ENCODE results near the gene DDX10. TPM values are rescaled to one million over a fixed set of nuclear protein-coding genes. Genes with fewer than 3 reads are reported as not detected.

Gene DDX10
- total and polyA plus RNA-seq, 4 donors = 8.0 to 11.8 (median 9.0) TPM

DNA sequence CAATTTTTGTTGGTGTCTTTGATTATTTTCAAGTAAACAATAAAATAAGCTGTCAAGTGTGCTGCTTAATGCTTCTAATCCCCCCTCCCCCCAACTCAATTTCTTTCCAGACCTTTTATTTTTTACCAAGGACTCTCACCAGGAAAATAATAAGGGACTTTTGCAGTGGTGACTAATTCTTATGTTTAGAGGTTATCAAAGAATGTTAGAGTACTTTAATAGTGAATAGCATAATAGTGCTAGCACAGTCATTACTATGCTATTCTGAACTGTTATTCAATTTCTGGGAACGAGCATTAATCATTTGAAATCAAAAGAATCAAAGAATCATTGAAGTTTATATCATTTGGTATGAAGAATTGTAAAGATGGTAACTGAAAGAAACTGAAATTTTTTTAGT lies 251.4 kb downstream of the DDX10 start (continued):
- no peak for TF ChIP-seq FOXA2 (IDR thresholded peaks at IDR 0.05)
- no peak for TF ChIP-seq SP1 (IDR thresholded peaks at IDR 0.05)
- TF ChIP-seq GABPA (IDR thresholded peaks at IDR 0.05 in 1 of 2, conservative IDR thresholded peaks at IDR 0.05 in 1 of 2) = no peak
- no peak for TF ChIP-seq TAF1 (conservative IDR thresholded peaks at IDR 0.05)
- no peak for TF ChIP-seq EGR1 (IDR thresholded peaks at IDR 0.05; ENCODE audit: low read depth in 2 of 2)

DNA sequence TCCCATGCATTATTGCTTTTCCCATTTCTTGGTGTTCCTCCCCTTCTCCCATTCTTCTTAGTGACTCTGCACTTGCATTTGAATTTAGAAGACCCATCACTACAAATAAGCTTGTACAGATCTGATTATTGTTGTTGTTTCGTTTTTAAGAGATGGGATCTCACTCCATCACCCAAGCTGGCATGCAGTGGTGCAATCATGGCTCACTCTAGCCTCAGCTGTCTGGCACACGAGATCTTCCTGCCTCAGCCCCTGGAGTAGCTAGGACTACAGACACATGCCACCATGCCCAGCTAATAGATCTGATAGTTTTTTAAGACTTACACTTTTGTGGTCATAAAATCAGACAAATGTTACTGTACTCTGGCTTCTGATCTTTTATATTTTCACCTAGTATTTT lies 252.1 kb downstream of the DDX10 start:
- Histone ChIP-seq H3K4me3 (ENCODE audit: low read depth in 1 of 3, low read length in 3 of 3) (no peak overlapping the region), H3K9ac (ENCODE audit: low read depth in 1 of 2, low read length in 2 of 2) (no peak overlapping the region), H3K9me3 (ENCODE audit: control insufficient read depth in 4 of 4, low read length in 3 of 4) (no peaks in the 10 kb centered on the region), H3K4me1 (ENCODE audit: control insufficient read depth in 4 of 4, insufficient read depth in 4 of 4, low read length in 3 of 4) (no peaks in the 10 kb centered on the region), H3K27ac (ENCODE audit: low read depth in 1 of 2, low read length in 2 of 2) (no peak overlapping the region), H3K27me3 (ENCODE audit: control insufficient read depth in 4 of 4, insufficient read depth in 4 of 4, low read length in 3 of 4) (no peaks in the 10 kb centered on the region), H3K36me3 (ENCODE audit: control insufficient read depth in 4 of 4, insufficient read depth in 3 of 4, low read depth in 1 of 4, low read length in 3 of 4) (peaks cover 0 to 1% (median 0%) of the 10 kb centered on the region in 4 donors)
- TF ChIP-seq, protein P1, sequence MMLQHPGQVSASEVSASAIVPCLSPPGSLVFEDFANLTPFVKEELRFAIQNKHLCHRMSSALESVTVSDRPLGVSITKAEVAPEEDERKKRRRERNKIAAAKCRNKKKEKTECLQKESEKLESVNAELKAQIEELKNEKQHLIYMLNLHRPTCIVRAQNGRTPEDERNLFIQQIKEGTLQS (IDR thresholded peaks at IDR 0.05) = no peak
- no peak for TF ChIP-seq NR2F2 (IDR thresholded peaks at IDR 0.05)
- TF ChIP-seq, protein P2, sequence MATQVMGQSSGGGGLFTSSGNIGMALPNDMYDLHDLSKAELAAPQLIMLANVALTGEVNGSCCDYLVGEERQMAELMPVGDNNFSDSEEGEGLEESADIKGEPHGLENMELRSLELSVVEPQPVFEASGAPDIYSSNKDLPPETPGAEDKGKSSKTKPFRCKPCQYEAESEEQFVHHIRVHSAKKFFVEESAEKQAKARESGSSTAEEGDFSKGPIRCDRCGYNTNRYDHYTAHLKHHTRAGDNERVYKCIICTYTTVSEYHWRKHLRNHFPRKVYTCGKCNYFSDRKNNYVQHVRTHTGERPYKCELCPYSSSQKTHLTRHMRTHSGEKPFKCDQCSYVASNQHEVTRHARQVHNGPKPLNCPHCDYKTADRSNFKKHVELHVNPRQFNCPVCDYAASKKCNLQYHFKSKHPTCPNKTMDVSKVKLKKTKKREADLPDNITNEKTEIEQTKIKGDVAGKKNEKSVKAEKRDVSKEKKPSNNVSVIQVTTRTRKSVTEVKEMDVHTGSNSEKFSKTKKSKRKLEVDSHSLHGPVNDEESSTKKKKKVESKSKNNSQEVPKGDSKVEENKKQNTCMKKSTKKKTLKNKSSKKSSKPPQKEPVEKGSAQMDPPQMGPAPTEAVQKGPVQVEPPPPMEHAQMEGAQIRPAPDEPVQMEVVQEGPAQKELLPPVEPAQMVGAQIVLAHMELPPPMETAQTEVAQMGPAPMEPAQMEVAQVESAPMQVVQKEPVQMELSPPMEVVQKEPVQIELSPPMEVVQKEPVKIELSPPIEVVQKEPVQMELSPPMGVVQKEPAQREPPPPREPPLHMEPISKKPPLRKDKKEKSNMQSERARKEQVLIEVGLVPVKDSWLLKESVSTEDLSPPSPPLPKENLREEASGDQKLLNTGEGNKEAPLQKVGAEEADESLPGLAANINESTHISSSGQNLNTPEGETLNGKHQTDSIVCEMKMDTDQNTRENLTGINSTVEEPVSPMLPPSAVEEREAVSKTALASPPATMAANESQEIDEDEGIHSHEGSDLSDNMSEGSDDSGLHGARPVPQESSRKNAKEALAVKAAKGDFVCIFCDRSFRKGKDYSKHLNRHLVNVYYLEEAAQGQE (IDR thresholded peaks at IDR 0.05) = no peak
- no peak for TF ChIP-seq RAD21 (IDR thresholded peaks at IDR 0.05)
- TF ChIP-seq FOXA2 (IDR thresholded peaks at IDR 0.05) = no peak
- no peak for TF ChIP-seq RXRA (IDR thresholded peaks at IDR 0.05)
- TF ChIP-seq EGR1 (IDR thresholded peaks at IDR 0.05; ENCODE audit: low read depth in 2 of 2) = no peak
- TF ChIP-seq, protein P3, sequence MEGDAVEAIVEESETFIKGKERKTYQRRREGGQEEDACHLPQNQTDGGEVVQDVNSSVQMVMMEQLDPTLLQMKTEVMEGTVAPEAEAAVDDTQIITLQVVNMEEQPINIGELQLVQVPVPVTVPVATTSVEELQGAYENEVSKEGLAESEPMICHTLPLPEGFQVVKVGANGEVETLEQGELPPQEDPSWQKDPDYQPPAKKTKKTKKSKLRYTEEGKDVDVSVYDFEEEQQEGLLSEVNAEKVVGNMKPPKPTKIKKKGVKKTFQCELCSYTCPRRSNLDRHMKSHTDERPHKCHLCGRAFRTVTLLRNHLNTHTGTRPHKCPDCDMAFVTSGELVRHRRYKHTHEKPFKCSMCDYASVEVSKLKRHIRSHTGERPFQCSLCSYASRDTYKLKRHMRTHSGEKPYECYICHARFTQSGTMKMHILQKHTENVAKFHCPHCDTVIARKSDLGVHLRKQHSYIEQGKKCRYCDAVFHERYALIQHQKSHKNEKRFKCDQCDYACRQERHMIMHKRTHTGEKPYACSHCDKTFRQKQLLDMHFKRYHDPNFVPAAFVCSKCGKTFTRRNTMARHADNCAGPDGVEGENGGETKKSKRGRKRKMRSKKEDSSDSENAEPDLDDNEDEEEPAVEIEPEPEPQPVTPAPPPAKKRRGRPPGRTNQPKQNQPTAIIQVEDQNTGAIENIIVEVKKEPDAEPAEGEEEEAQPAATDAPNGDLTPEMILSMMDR (IDR thresholded peaks at IDR 0.05; ENCODE audit: low read depth, low read length, missing input control) = no peak
- no peak for TF ChIP-seq TAF1 (conservative IDR thresholded peaks at IDR 0.05)
- no peak for TF ChIP-seq HNF4G (IDR thresholded peaks at IDR 0.05)
- TF ChIP-seq JUND (IDR thresholded peaks at IDR 0.05) = no peak
- TF ChIP-seq GABPA (IDR thresholded peaks at IDR 0.05 in 1 of 2, conservative IDR thresholded peaks at IDR 0.05 in 1 of 2) = no peak
- no peak for TF ChIP-seq HNF4A (conservative IDR thresholded peaks at IDR 0.05)
- TF ChIP-seq, protein P4, sequence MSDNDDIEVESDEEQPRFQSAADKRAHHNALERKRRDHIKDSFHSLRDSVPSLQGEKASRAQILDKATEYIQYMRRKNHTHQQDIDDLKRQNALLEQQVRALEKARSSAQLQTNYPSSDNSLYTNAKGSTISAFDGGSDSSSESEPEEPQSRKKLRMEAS (IDR thresholded peaks at IDR 0.05) = no peak
- TF ChIP-seq SP1 (IDR thresholded peaks at IDR 0.05) = no peak
- TF ChIP-seq FOXA1 (IDR thresholded peaks at IDR 0.05) = no peak
- TF ChIP-seq YY1 (IDR thresholded peaks at IDR 0.05) = no peak
- TF ChIP-seq, protein P5, sequence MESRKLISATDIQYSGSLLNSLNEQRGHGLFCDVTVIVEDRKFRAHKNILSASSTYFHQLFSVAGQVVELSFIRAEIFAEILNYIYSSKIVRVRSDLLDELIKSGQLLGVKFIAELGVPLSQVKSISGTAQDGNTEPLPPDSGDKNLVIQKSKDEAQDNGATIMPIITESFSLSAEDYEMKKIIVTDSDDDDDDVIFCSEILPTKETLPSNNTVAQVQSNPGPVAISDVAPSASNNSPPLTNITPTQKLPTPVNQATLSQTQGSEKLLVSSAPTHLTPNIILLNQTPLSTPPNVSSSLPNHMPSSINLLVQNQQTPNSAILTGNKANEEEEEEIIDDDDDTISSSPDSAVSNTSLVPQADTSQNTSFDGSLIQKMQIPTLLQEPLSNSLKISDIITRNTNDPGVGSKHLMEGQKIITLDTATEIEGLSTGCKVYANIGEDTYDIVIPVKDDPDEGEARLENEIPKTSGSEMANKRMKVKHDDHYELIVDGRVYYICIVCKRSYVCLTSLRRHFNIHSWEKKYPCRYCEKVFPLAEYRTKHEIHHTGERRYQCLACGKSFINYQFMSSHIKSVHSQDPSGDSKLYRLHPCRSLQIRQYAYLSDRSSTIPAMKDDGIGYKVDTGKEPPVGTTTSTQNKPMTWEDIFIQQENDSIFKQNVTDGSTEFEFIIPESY (IDR thresholded peaks at IDR 0.05) = no peak
- 92% methylated on average over 2 of the region's 2 CpGs for WGBS
- no peak for DNase-seq (ENCODE audit: low spot score)
